HepG2 (cell line): Measurements from ENCODE around the gene TBC1D7. TPM values are rescaled to one million over a fixed set of nuclear protein-coding genes. Genes with fewer than 3 reads are reported as not detected.

Experiments
- ATAC-seq: fragments of 200-7000 bp; cut with Tn5 transposase; 3 replicates; pipeline ENCODE4 v1.9.1; 2020; ENCODE audit warnings: mild to moderate bottlenecking, moderate library complexity
- BruUV-seq: library from RNA; stranded (reverse); fragments of 400-500 nt; replicated peaks from 2 replicates; lab custom pipeline; 2021; lab: Mats Ljungman, UMichigan
- CTCF ChIA-PET: fragments of 300-600 bp; formaldehyde crosslinking; extraction: SDS; loops from one replicate; lab custom pipeline; 2021; ENCODE audit warnings: low total read pairs, inconsistent platforms, low intra/inter-chr PET ratio; lab: Yijun Ruan, JAX
- POLR2A ChIA-PET: fragments of 350-600 bp; sonication (Branson Sonifier 250); formaldehyde crosslinking; loops from one replicate; lab custom pipeline; 2020; ENCODE audit warnings: antibody characterized with exemption, inconsistent platforms; lab: Yijun Ruan, JAX
- DNase-seq: peaks from one replicate; pipeline ENCODE4 v3.0.0-alpha.2; 2015; ENCODE audit warnings: low spot score
- FAIRE-seq: peaks from 3 replicates; lab custom pipeline; 2011; peaks lifted over from hg19 to GRCh38; lab: Jason Lieb, UNC
- H2AFZ ChIP-seq: one replicate; pipeline ENCODE4 v1.6.1; 2011; ENCODE audit warnings: low read length, inconsistent platforms
- H3K27ac ChIP-seq: fragments of 300-600 bp; 3 replicates; pipeline ENCODE4 v1.8.0; 2011; ENCODE audit warnings: mixed run types, mild to moderate bottlenecking, mixed read lengths, low read length, inconsistent platforms; ENCODE audit not compliant: insufficient read depth; ENCODE audit errors: extremely low read length
- H3K27me3 ChIP-seq, 2 experiments: fragments of 200-600 bp in 1 of 2; 2 replicates in 1 of 2; 3 replicates in 1 of 2; pipeline versions ENCODE4 v1.6.0 to v1.8.0; 2011; ENCODE audit warnings: low read length in 2 of 2, mild to moderate bottlenecking in 2 of 2, moderate library complexity in 2 of 2, inconsistent platforms in 1 of 2; ENCODE audit not compliant: insufficient read depth in 2 of 2, control insufficient read depth in 1 of 2
- H3K36me3 ChIP-seq, 2 experiments: fragments of 200-600 bp in 1 of 2; replicated peaks in 1 of 2; 2 replicates in 1 of 2; 3 replicates in 1 of 2; pipeline versions ENCODE4 v1.5.1 to v1.8.0; 2011; ENCODE audit warnings: low read length in 2 of 2, inconsistent platforms in 1 of 2; ENCODE audit not compliant: insufficient read depth in 2 of 2, control insufficient read depth in 1 of 2
- H3K4me1 ChIP-seq: 2 replicates; pipeline ENCODE4 v1.5.1; 2012; ENCODE audit warnings: low read length, inconsistent platforms; ENCODE audit not compliant: insufficient read depth
- H3K4me2 ChIP-seq: 2 replicates; pipeline ENCODE4 v1.6.0; 2011; ENCODE audit warnings: low read depth, low read length, inconsistent platforms
- H3K4me3 ChIP-seq, 3 experiments: fragments of 200-600 bp in 1 of 3; sonication (generic), shearing (Covaris generic) in 1 of 3; replicated peaks in 1 of 3; 2 replicates each; pipeline ENCODE4 v1.5.1; 2011 to 2016; ENCODE audit warnings: low read length in 3 of 3, inconsistent platforms in 2 of 3, low read depth in 2 of 3, mild to moderate bottlenecking in 2 of 3, control low read depth in 1 of 3, mixed read lengths in 1 of 3; ENCODE audit not compliant: insufficient read depth in 1 of 3
- H3K79me2 ChIP-seq: one replicate; pipeline ENCODE4 v1.6.1; 2011; ENCODE audit warnings: low read length, inconsistent platforms; ENCODE audit not compliant: insufficient read depth
- H3K9ac ChIP-seq: 2 replicates; pipeline ENCODE4 v1.6.0; 2011; ENCODE audit warnings: mild to moderate bottlenecking, low read depth, low read length, inconsistent platforms; ENCODE audit not compliant: insufficient read depth
- H3K9me3 ChIP-seq: 2 replicates; pipeline ENCODE4 v1.5.1; 2012; ENCODE audit warnings: mild to moderate bottlenecking, low read length
- H4K20me1 ChIP-seq: 2 replicates; pipeline ENCODE4 v1.6.0; 2011; ENCODE audit warnings: inconsistent platforms, mild to moderate bottlenecking, low read length, moderate library complexity; ENCODE audit not compliant: insufficient read depth
- GTF2F1 ChIP-seq: fragments of 150-350 bp; IDR thresholded peaks from 2 replicates; pipeline ENCODE4 v1.6.1; 2014; ENCODE audit warnings: low read length
- USF2 ChIP-seq, 2 experiments: sonication (generic) in 1 of 2; formaldehyde crosslinking in 1 of 2; IDR thresholded peaks; 2 replicates each; pipeline versions ENCODE4 v1.5.1 to v1.6.1; 2011 to 2020; ENCODE audit warnings: borderline replicate concordance in 1 of 2, low read depth in 1 of 2, low read length in 1 of 2, mild to moderate bottlenecking in 1 of 2, missing genetic modification reagents in 1 of 2, moderate library complexity in 1 of 2
- ZNF564 ChIP-seq: sonication (generic); formaldehyde crosslinking; IDR thresholded peaks from 2 replicates; pipeline ENCODE4 v1.8.1; 2023; ENCODE audit warnings: mild to moderate bottlenecking, missing genetic modification reagents
- ZNF574 ChIP-seq: sonication (generic); formaldehyde crosslinking; IDR thresholded peaks from 2 replicates; pipeline ENCODE4 v1.4.0; 2020; ENCODE audit warnings: missing genetic modification reagents
- ZNF770 ChIP-seq: sonication (generic); formaldehyde crosslinking; IDR thresholded peaks from 2 replicates; pipeline ENCODE4 v1.5.0; 2020; ENCODE audit warnings: mild to moderate bottlenecking, missing genetic modification reagents
- WGBS: methylation state at CpG from one replicate; pipeline ENCODE4 v1.1.6; 2017; ENCODE audit warnings: low lambda C conversion rate; 5-methylcytosine and 5-hydroxymethylcytosine counted together
- in situ Hi-C: cut with HindIII; loops from 2 replicates; pipeline ENCODE4 v1.10.0; 2017; ENCODE audit warnings: low pct_unique_long_range_greater_than_20kb; ENCODE audit not compliant: extremely low pct_ligation_motif_present
- intact Hi-C: fragments of 100-400 bp; cut with micrococcal nuclease; formaldehyde crosslinking; loops from one replicate; pipeline ENCODE4 v1.10.0; 2022; ENCODE audit not compliant: unreplicated experiment
- polyA plus RNA-seq, 8 experiments: library from polyadenylated mRNA; depleted of rRNA in 3 of 8; stranded (reverse) in 7 of 8; unstranded in 1 of 8; fragments of >200 nt; fragmentation: Illumina TruSeq in 4 of 8; extraction: Trizol in 4 of 8; gene quantifications; 2 replicates each; pipeline versions ENCODE4 v1.2.1 to v1.2.3, GENCODE V29; 2011 to 2016; ENCODE audit warnings: low read depth in 4 of 8, missing spikeins in 1 of 8, mixed read lengths in 1 of 8; ENCODE audit not compliant: insufficient read depth in 1 of 8
- total RNA-seq, 5 experiments: library from RNA; depleted of rRNA; stranded (reverse); fragments of >200 nt; fragmentation: Illumina TruSeq; extraction: Trizol; gene quantifications; 2 replicates each; pipeline ENCODE4 v1.2.3, GENCODE V29; 2016; ENCODE audit warnings: low read depth in 1 of 5

TBC1D7 gene
- total and polyA plus RNA-seq, 2 of the 13 experiments (the other 11 are each of a cell fraction or from before 2014, with no cell fraction given) = 23.3 to 30.8 TPM

- ATAC-seq = no peak
These were observed 23.8 kb upstream of the TBC1D7 start for GRCh38 chr6:13352165-13352564.

More at GRCh38 chr6:13352165-13352564, 23.8 kb upstream of the TBC1D7 start:
- intact Hi-C loops (no loop called here), in situ Hi-C loops (no loop called here)
- Histone ChIP-seq H3K4me2 (no peak overlapping the region), H3K4me1 (peaks cover 9% of the 10 kb centered on the region), H3K27me3 (no peaks in the 10 kb centered on the region), H3K27ac (no peak overlapping the region), H3K9me3 (no peaks in the 10 kb centered on the region), H3K79me2 (no peaks in the 10 kb centered on the region), H3K9ac (no peak overlapping the region), H3K36me3 (no peaks in the 10 kb centered on the region), H2AFZ (no peak overlapping the region), H4K20me1 (no peaks in the 10 kb centered on the region), H3K4me3 (no peak overlapping the region)
- ChIA-PET POLR2A (no interaction called here), CTCF (no interaction called here)
- TF ChIP-seq USF2 (IDR thresholded peaks at IDR 0.05; ENCODE audit: low read depth, low read length) = no peak
- TF ChIP-seq USF2 (CRISPR knock-in tag; IDR thresholded peaks at IDR 0.05; ENCODE audit: borderline replicate concordance) = no peak
- TF ChIP-seq GTF2F1 = no peak
- TF ChIP-seq ZNF564 = peak; percentile 80; the same call in 1 of the 2 replicates
- no peak for TF ChIP-seq ZNF574
- TF ChIP-seq ZNF770 (CRISPR knock-in tag) = no peak
- no peak for DNase-seq
- 88% methylated on average over 9 of the region's 9 CpGs for WGBS
- no peak for FAIRE-seq
- no TSS peak for BruUV-seq
